CD4-positive, alpha-beta T cell (primary cell): ENCODE results near the gene SPRY4. TPM values are rescaled to one million over a fixed set of nuclear protein-coding genes. Genes with fewer than 3 reads are reported as not detected.

Experiments used
- ATAC-seq: fragments of 200-7000 bp; cut with Tn5 transposase; one replicate; pipeline ENCODE4 v1.10.0; 2022; ENCODE audit warnings: mild to moderate bottlenecking; ENCODE audit not compliant: poor library complexity
- CTCF ChIA-PET: fragments of 350-600 bp; sonication (Branson Sonifier 250); formaldehyde crosslinking; loops from one replicate; lab custom pipeline; 2021; ENCODE audit warnings: antibody characterized with exemption, inconsistent platforms; lab: Charles Lee
- POLR2A ChIA-PET: fragments of 350-600 bp; sonication (Branson Sonifier 250); formaldehyde crosslinking; loops from one replicate; lab custom pipeline; 2021; ENCODE audit warnings: antibody characterized with exemption, inconsistent platforms; lab: Charles Lee
- DNase-seq, 14 experiments: peaks; one replicate each; pipeline ENCODE4 v3.0.0-alpha.2; 2013 to 2020; ENCODE audit warnings: mixed read lengths in 2 of 14
- H3K27ac ChIP-seq, 2 donors: one replicate each; pipeline versions ENCODE4 v1.5.1 to v1.7.0; 2013; ENCODE audit warnings: low read length in 2 of 2, low read depth in 1 of 2, mild to moderate bottlenecking in 1 of 2
- H3K27me3 ChIP-seq, 2 experiments: 1 replicate in 1 of 2; 2 replicates in 1 of 2; pipeline versions ENCODE4 v1.6.1 to v1.7.0; 2013; ENCODE audit warnings: low read length in 2 of 2, control low read depth in 1 of 2, mild to moderate bottlenecking in 1 of 2, moderate library complexity in 1 of 2; ENCODE audit not compliant: insufficient read depth in 2 of 2, control insufficient read depth in 1 of 2
- H3K36me3 ChIP-seq: one replicate; pipeline ENCODE4 v1.6.1; 2013; ENCODE audit warnings: low read length, control low read depth; ENCODE audit not compliant: insufficient read depth
- H3K4me1 ChIP-seq: one replicate; pipeline ENCODE4 v1.6.1; 2013; ENCODE audit warnings: low read length, control low read depth; ENCODE audit not compliant: insufficient read depth
- H3K4me3 ChIP-seq: one replicate; pipeline ENCODE4 v1.5.1; 2013; ENCODE audit warnings: mild to moderate bottlenecking, low read length, moderate library complexity
- H3K9me3 ChIP-seq, 2 experiments: 1 replicate in 1 of 2; 2 replicates in 1 of 2; pipeline versions ENCODE4 v1.6.1 to v1.7.0; 2013; ENCODE audit warnings: low read length in 2 of 2, mild to moderate bottlenecking in 2 of 2, control low read depth in 1 of 2, moderate library complexity in 1 of 2; ENCODE audit not compliant: control insufficient read depth in 1 of 2, insufficient read depth in 1 of 2
- H3K27ac Mint-ChIP-seq: one replicate; pipeline ENCODE4 v1.8.0; 2020; ENCODE audit warnings: mixed read lengths
- H3K27me3 Mint-ChIP-seq: one replicate; pipeline ENCODE4 v1.8.0; 2021; ENCODE audit warnings: mixed read lengths
- H3K36me3 Mint-ChIP-seq: one replicate; pipeline ENCODE4 v1.8.0; 2021; ENCODE audit warnings: low read depth, mixed read lengths
- H3K4me1 Mint-ChIP-seq: one replicate; pipeline ENCODE4 v1.8.0; 2021; ENCODE audit warnings: low read depth, mixed read lengths
- H3K4me3 Mint-ChIP-seq: one replicate; pipeline ENCODE4 v1.8.0; 2020; ENCODE audit warnings: mild to moderate bottlenecking, mixed read lengths
- H3K9me3 Mint-ChIP-seq: one replicate; pipeline ENCODE4 v1.8.0; 2020; ENCODE audit warnings: mixed read lengths
- CTCF ChIP-seq: fragments of 200-600 bp; IDR thresholded peaks from one replicate; pipeline ENCODE4 v1.8.0; 2022; ENCODE audit warnings: antibody characterized with exemption, mild to moderate bottlenecking
- intact Hi-C, 2 experiments: fragments of 100-400 bp; cut with DNase I in 1 of 2; cut with micrococcal nuclease in 1 of 2; formaldehyde crosslinking; loops; one replicate each; pipeline versions ENCODE4 v1.15.1 to v1.9.0; 2023 to 2025; cut with DNase I, micrococcal nuclease
- total RNA-seq, 174 experiments: library from RNA in 2 of 174; stranded (reverse) in 2 of 174; gene quantifications; one replicate each; pipeline ENCODE4 v1.2.3 and lab custom pipeline; 2021 to 2026

Gene SPRY4
- total RNA-seq, 2 experiments from 2014 or later: 0.16 to 0.34 TPM

GRCh38 chr5:142323480-142324135 lies 1.2 kb downstream of the SPRY4 start:
- peak overlapping the region; percentile 74 for H3K4me3 Mint-ChIP-seq
- no peak for DNase-seq
- no peaks in the 10 kb centered on the region for H3K9me3 Mint-ChIP-seq
- no peak for TF ChIP-seq CTCF
- no peak overlapping the region for H3K27ac Mint-ChIP-seq
- intact Hi-C loops: loop anchor here (2.0 to 10.0 kb wide), 4 partner anchors 33 to 171 kb away; no protein-coding TSS in a partner anchor
- peaks cover 58 to 59% of the 10 kb centered on the region in 2 experiments for H3K27me3 ChIP-seq
- ChIA-PET CTCF (interaction anchor here (2.6 kb wide), 1 partner anchor 225 kb away, joined by 7 read pairs; no protein-coding TSS in a partner anchor), POLR2A (interaction anchor here (1.9 to 2.1 kb wide), 2 partner anchors 34 to 99 kb away, joined by 4 to 16 read pairs; no protein-coding TSS in a partner anchor)
- peak overlapping the region; percentile 61 for H3K4me3 ChIP-seq
- no peak for ATAC-seq
- peaks cover 0 to 19% of the 10 kb centered on the region in 2 experiments for H3K9me3 ChIP-seq
- H3K27ac ChIP-seq: no peak overlapping the region
- peaks cover 78% of the 10 kb centered on the region for H3K27me3 Mint-ChIP-seq
- H3K36me3 Mint-ChIP-seq: no peaks in the 10 kb centered on the region
- no peaks in the 10 kb centered on the region for H3K36me3 ChIP-seq
- H3K4me1 Mint-ChIP-seq: peaks cover 49% of the 10 kb centered on the region
- peaks cover 33% of the 10 kb centered on the region for H3K4me1 ChIP-seq

GRCh38 chr5:142322747-142323479 lies 1.9 kb downstream of the SPRY4 start:
- Mint-ChIP-seq H3K36me3 (no peaks in the 10 kb centered on the region), H3K4me3 (no peak overlapping the region), H3K27ac (no peak overlapping the region), H3K27me3 (peaks cover 78% of the 10 kb centered on the region), H3K4me1 (peaks cover 49% of the 10 kb centered on the region), H3K9me3 (no peaks in the 10 kb centered on the region)
- ChIA-PET CTCF (interaction anchor here (2.6 kb wide), 1 partner anchor 226 kb away, joined by 7 read pairs; no protein-coding TSS in a partner anchor), POLR2A (interaction anchor here (0.6 kb wide), 1 partner anchor 167 kb away, joined by 3 read pairs; no protein-coding TSS in a partner anchor)
- Histone ChIP-seq H3K27me3 (peaks cover 58 to 59% of the 10 kb centered on the region in 2 experiments), H3K27ac (no peak overlapping the region), H3K36me3 (no peaks in the 10 kb centered on the region), H3K4me3 (no peak overlapping the region), H3K4me1 (peaks cover 33% of the 10 kb centered on the region), H3K9me3 (peaks cover 0 to 19% of the 10 kb centered on the region in 2 experiments)
- ATAC-seq: no peak
- intact Hi-C loops: loop anchor here (5.0 to 10.0 kb wide), 3 partner anchors 102 to 171 kb away; no protein-coding TSS in a partner anchor
- no peak for TF ChIP-seq CTCF
- DNase-seq: no peak

GRCh38 chr5:142322403-142322746 lies 2.4 kb downstream of the SPRY4 start:
- H3K36me3 ChIP-seq: no peaks in the 10 kb centered on the region
- H3K9me3 Mint-ChIP-seq: no peaks in the 10 kb centered on the region

More at GRCh38 chr5:142322403-142322746, 2.4 kb downstream of the SPRY4 start:
- H3K4me3 Mint-ChIP-seq: no peak overlapping the region
- ChIA-PET POLR2A (interaction anchor here (0.6 kb wide), 1 partner anchor 166 kb away, joined by 3 read pairs; no protein-coding TSS in a partner anchor), CTCF (no interaction called here)
- H3K4me3 ChIP-seq: no peak overlapping the region
- peaks cover 33% of the 10 kb centered on the region for H3K4me1 ChIP-seq
- peaks cover 49% of the 10 kb centered on the region for H3K4me1 Mint-ChIP-seq
- peaks cover 0 to 19% of the 10 kb centered on the region in 2 experiments for H3K9me3 ChIP-seq
- H3K36me3 Mint-ChIP-seq: no peaks in the 10 kb centered on the region
- ATAC-seq: no peak
- peaks cover 74% of the 10 kb centered on the region for H3K27me3 Mint-ChIP-seq
- no peak for TF ChIP-seq CTCF
- H3K27me3 ChIP-seq: peaks cover 54 to 56% of the 10 kb centered on the region in 2 experiments
- intact Hi-C loops: loop anchor here (5.0 to 10.0 kb wide), 3 partner anchors 102 to 170 kb away; no protein-coding TSS in a partner anchor
- no peak for DNase-seq
- no peak overlapping the region for H3K27ac ChIP-seq
- no peak overlapping the region for H3K27ac Mint-ChIP-seq
